22Rv1 (cell line): ENCODE measurements around the gene NCK2.

ENCODE experiments used
- CTCF ChIP-seq: fragments of 450-650 bp; IDR thresholded peaks from 2 replicates; pipeline ENCODE4 v1.5.1; 2017; ENCODE audit warnings: mild to moderate bottlenecking
- ZFX ChIP-seq: fragments of 450-650 bp; IDR thresholded peaks from 2 replicates; pipeline ENCODE4 v1.6.1; 2017; ENCODE audit warnings: antibody characterized with exemption, borderline replicate concordance

GRCh38 chr2:105841551-105841950, 96.8 kb downstream of the NCK2 start:
- no peak for TF ChIP-seq CTCF
- TF ChIP-seq ZFX: no peak
